Thoracic aorta (tissue), 2 donors: ENCODE data around the gene BCKDHA. TPM values are rescaled to one million over a fixed set of nuclear protein-coding genes. Genes with fewer than 3 reads are reported as not detected.

Experiments used
- ATAC-seq: fragments of 150-250 bp; one replicate; pipeline ENCODE4 v1.8.0; 2017; ENCODE audit warnings: low read depth; ENCODE audit not compliant: insufficient number of reproducible peaks, low FRiP score
- DNase-seq: peaks from one replicate; pipeline ENCODE4 v3.0.0-alpha.2; 2020; ENCODE audit warnings: low spot score
- H3K27ac ChIP-seq, 2 donors: fragments of 200-600 bp; sonication (generic); 1 replicate in 1 of 2; 2 replicates in 1 of 2; pipeline ENCODE4 v1.5.1; 2016; ENCODE audit warnings: mild to moderate bottlenecking in 2 of 2, moderate library complexity in 2 of 2
- H3K27me3 ChIP-seq: fragments of 200-600 bp; sonication (generic); replicated peaks from 2 replicates; pipeline ENCODE4 v1.6.0; 2016; ENCODE audit warnings: mild to moderate bottlenecking; ENCODE audit not compliant: insufficient read depth
- H3K36me3 ChIP-seq: fragments of 200-600 bp; sonication (generic); one replicate; pipeline ENCODE4 v1.5.1; 2016
- H3K4me1 ChIP-seq, 2 donors: fragments of 200-600 bp; sonication (generic); 1 replicate in 1 of 2; 2 replicates in 1 of 2; pipeline versions ENCODE4 v1.5.1 to v1.6.0; 2016; ENCODE audit warnings: low read depth in 2 of 2, mild to moderate bottlenecking in 1 of 2; ENCODE audit not compliant: control insufficient read depth in 1 of 2
- H3K4me3 ChIP-seq: fragments of 200-600 bp; sonication (generic); 2 replicates; pipeline ENCODE4 v1.5.1; 2016; ENCODE audit warnings: mild to moderate bottlenecking
- H3K9me3 ChIP-seq: fragments of 200-600 bp; sonication (generic); 2 replicates; pipeline ENCODE4 v1.5.1; 2016
- total RNA-seq, 2 donors: library from RNA; depleted of rRNA; stranded (reverse); fragments of >200 nt; gene quantifications; one replicate each; pipeline versions ENCODE4 v1.1.0 to v1.2.3, GENCODE V29; 2016
- TF ChIP-seq, protein P1 (sequence below): fragments of 200-600 bp; sonication (generic); IDR thresholded peaks from one replicate; pipeline ENCODE4 v1.5.1; 2019; ENCODE audit warnings: antibody characterized with exemption

The BCKDHA gene
- total RNA-seq, 2 donors from 2014 or later = 18.5 to 35.9 TPM

GRCh38 chr19:41449079-41449864, 51.7 kb downstream of the BCKDHA start:
- peak; percentile 79 for ATAC-seq
- TF ChIP-seq, protein P1, sequence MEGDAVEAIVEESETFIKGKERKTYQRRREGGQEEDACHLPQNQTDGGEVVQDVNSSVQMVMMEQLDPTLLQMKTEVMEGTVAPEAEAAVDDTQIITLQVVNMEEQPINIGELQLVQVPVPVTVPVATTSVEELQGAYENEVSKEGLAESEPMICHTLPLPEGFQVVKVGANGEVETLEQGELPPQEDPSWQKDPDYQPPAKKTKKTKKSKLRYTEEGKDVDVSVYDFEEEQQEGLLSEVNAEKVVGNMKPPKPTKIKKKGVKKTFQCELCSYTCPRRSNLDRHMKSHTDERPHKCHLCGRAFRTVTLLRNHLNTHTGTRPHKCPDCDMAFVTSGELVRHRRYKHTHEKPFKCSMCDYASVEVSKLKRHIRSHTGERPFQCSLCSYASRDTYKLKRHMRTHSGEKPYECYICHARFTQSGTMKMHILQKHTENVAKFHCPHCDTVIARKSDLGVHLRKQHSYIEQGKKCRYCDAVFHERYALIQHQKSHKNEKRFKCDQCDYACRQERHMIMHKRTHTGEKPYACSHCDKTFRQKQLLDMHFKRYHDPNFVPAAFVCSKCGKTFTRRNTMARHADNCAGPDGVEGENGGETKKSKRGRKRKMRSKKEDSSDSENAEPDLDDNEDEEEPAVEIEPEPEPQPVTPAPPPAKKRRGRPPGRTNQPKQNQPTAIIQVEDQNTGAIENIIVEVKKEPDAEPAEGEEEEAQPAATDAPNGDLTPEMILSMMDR = peak; percentile 96
- H3K36me3 ChIP-seq = no peaks in the 10 kb centered on the region
- peaks cover 0 to 11% of the 10 kb centered on the region in 2 donors for H3K4me1 ChIP-seq
- no peak overlapping the region for H3K27ac ChIP-seq
- H3K27me3 ChIP-seq = no peaks in the 10 kb centered on the region
- DNase-seq = peak; percentile 50
- peak overlapping the region; percentile 53 for H3K4me3 ChIP-seq
- H3K9me3 ChIP-seq = no peaks in the 10 kb centered on the region

DNA sequence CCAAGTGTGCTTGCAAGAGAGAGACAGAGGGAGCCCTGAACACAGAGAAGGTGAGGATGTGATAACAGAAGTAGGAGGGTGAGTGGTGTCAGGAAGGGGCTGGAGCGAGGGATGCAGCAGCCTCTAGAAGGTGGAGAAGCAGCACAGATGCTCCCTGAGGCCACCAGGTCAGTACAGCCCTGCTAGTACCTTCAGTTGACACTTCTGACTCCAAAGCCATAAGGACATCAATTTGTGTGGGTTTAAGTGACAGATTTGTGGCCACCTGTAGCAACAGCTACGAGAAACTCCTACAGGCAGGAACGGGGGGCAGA, 52.2 kb downstream of the BCKDHA start:
- DNase-seq = no peak
- TF ChIP-seq, protein P1 = no peak
- no peaks in the 10 kb centered on the region for H3K9me3 ChIP-seq
- H3K4me3 ChIP-seq = no peak overlapping the region
- no peak overlapping the region for H3K27ac ChIP-seq
- H3K4me1 ChIP-seq = peaks cover 0 to 11% of the 10 kb centered on the region in 2 donors
- ATAC-seq = no peak
- no peaks in the 10 kb centered on the region for H3K27me3 ChIP-seq
- H3K36me3 ChIP-seq = no peaks in the 10 kb centered on the region

- H3K4me1 ChIP-seq = peaks cover 0 to 11% of the 10 kb centered on the region in 2 donors
- no peak overlapping the region for H3K27ac ChIP-seq
- no peaks in the 10 kb centered on the region for H3K36me3 ChIP-seq
- no peak overlapping the region for H3K4me3 ChIP-seq
- H3K9me3 ChIP-seq = no peaks in the 10 kb centered on the region
- DNase-seq = no peak
- TF ChIP-seq, protein P1 = no peak
- no peaks in the 10 kb centered on the region for H3K27me3 ChIP-seq
- ATAC-seq = no peak
Measured at GRCh38 chr19:41452584-41453275, 55.1 kb downstream of the BCKDHA start.

GRCh38 chr19:41455936-41456335, 58.3 kb downstream of the BCKDHA start:
- Histone ChIP-seq H3K36me3 (no peaks in the 10 kb centered on the region), H3K27ac (no peak overlapping the region), H3K4me1 (no peaks in the 10 kb centered on the region), H3K27me3 (no peaks in the 10 kb centered on the region), H3K9me3 (no peaks in the 10 kb centered on the region), H3K4me3 (no peak overlapping the region)
- DNase-seq (no peak), ATAC-seq (no peak)
- TF ChIP-seq, protein P1 = no peak

DNA sequence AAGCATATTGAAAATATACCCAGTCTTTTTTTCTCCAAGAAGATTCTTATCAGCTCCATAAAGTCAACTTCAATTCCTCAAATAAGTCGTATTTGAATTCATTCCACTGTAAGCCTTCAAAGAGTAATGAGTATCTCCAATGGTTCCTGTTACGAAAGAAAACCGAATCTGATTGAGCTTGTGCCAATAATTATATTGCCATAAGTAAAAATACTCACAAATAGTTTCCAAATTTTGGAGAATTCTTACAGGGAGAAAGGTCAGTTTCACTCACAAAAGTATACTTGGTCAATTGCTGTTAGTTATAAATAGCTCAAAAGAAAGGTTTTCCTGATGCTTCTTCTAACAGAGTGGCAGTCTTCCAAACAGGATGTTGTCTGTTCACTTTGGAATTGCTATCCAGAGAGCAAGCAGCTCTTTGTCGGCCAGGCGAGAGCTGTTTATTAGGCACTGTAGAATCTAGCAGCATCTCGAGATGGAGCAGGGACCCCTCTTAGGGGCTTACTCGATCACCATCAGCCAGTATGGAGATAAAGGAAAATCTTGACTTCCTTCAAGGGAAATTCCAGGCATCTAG, 58.8 kb downstream of the BCKDHA start:
- ATAC-seq = no peak
- H3K4me1 ChIP-seq = no peaks in the 10 kb centered on the region
- no peaks in the 10 kb centered on the region for H3K36me3 ChIP-seq
- TF ChIP-seq, protein P1 = no peak
- H3K9me3 ChIP-seq = no peaks in the 10 kb centered on the region
- DNase-seq = no peak
- H3K27ac ChIP-seq = no peak overlapping the region
- H3K4me3 ChIP-seq = no peak overlapping the region
- H3K27me3 ChIP-seq = no peaks in the 10 kb centered on the region
